ENCODE data around the gene NTRK3. TPM values are rescaled to one million over a fixed set of nuclear protein-coding genes. Genes with fewer than 3 reads are reported as not detected.

The NTRK3 gene
- total RNA-seq, 3 donors from 2014 or later (not counting 1 experiment from before 2014, with no cell fraction given), result not detected

DNA sequence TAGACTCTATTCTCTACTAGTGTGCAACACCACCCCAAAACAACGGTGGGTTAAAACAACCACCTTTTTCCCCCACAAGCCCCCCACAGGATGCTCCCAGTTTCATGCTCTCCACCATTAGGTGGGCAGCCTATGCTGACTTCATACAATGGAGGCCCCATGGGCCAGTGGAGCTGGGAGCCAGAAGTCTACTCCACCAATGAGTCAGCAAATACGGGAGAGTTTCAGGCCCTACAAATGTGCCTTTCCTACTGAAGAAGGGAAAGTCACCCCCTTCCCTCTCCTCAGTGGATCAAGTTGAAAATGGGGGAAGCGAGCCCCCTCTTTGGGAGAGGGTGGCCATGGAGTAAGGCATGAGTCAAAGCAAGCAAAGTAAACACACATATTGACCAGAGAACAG lies 278.6 kb downstream of the NTRK3 start:
- H3K36me3 ChIP-seq (ENCODE audit: control insufficient read depth, insufficient read depth, low read length), result no peaks in the 10 kb centered on the region
- H3K27me3 ChIP-seq (ENCODE audit: control insufficient read depth, insufficient read depth, low read length), result no peaks in the 10 kb centered on the region
- H3K4me1 Mint-ChIP-seq, result no peaks in the 10 kb centered on the region
- intact Hi-C loops (cut with micrococcal nuclease), result no loop called here
- no peaks in the 10 kb centered on the region for H3K27me3 Mint-ChIP-seq (ENCODE audit: low read depth in 2 of 2)
- H3K27ac Mint-ChIP-seq, result no peak overlapping the region
- H3K4me3 ChIP-seq (ENCODE audit: low read length), result no peak overlapping the region
- no peak overlapping the region for H3K4me3 Mint-ChIP-seq
- H3K4me1 ChIP-seq (ENCODE audit: control insufficient read depth, insufficient read depth, low read length), result no peaks in the 10 kb centered on the region
- ATAC-seq, result no peak
- H3K9me3 Mint-ChIP-seq, result peaks cover 2 to 3% of the 10 kb centered on the region in 2 donors
- 93% methylated on average over 2 of the region's 3 CpGs for WGBS (ENCODE audit: insufficient coverage)
- H3K36me3 Mint-ChIP-seq, result no peaks in the 10 kb centered on the region
- H3K27ac ChIP-seq (ENCODE audit: low read length), result no peak overlapping the region
- no peak for TF ChIP-seq CTCF (IDR thresholded peaks at IDR 0.05)
- DNase-seq, result no peak
- no peaks in the 10 kb centered on the region for H3K9me3 ChIP-seq (ENCODE audit: control insufficient read depth, insufficient read depth, low read length)

GRCh38 chr15:87976552-87976951 lies 280.0 kb downstream of the NTRK3 start:
- H3K36me3 ChIP-seq (ENCODE audit: control insufficient read depth, insufficient read depth, low read length), result no peaks in the 10 kb centered on the region
- TF ChIP-seq CTCF (IDR thresholded peaks at IDR 0.05), result no peak
- no peak overlapping the region for H3K27ac Mint-ChIP-seq
- H3K27me3 ChIP-seq (ENCODE audit: control insufficient read depth, insufficient read depth, low read length), result no peaks in the 10 kb centered on the region
- H3K36me3 Mint-ChIP-seq, result no peaks in the 10 kb centered on the region
- H3K4me1 Mint-ChIP-seq, result no peaks in the 10 kb centered on the region
- peaks cover 2 to 3% of the 10 kb centered on the region in 2 donors for H3K9me3 Mint-ChIP-seq
- no peaks in the 10 kb centered on the region for H3K27me3 Mint-ChIP-seq (ENCODE audit: low read depth in 2 of 2)
- no peak for ATAC-seq
- DNase-seq, result no peak
- WGBS (ENCODE audit: insufficient coverage), result 71% methylated on average over 3 of the region's 3 CpGs
- no peak overlapping the region for H3K27ac ChIP-seq (ENCODE audit: low read length)
- H3K4me3 Mint-ChIP-seq, result no peak overlapping the region
- H3K4me1 ChIP-seq (ENCODE audit: control insufficient read depth, insufficient read depth, low read length), result no peaks in the 10 kb centered on the region
- intact Hi-C loops (cut with micrococcal nuclease), result no loop called here
- H3K4me3 ChIP-seq (ENCODE audit: low read length), result no peak overlapping the region
- no peaks in the 10 kb centered on the region for H3K9me3 ChIP-seq (ENCODE audit: control insufficient read depth, insufficient read depth, low read length)

GRCh38 chr15:87973501-87974215 lies 282.9 kb downstream of the NTRK3 start:
- ATAC-seq, result no peak
- intact Hi-C loops (cut with micrococcal nuclease), result no loop called here

More at GRCh38 chr15:87973501-87974215, 282.9 kb downstream of the NTRK3 start:
- DNase-seq, result no peak
- H3K27me3 Mint-ChIP-seq (ENCODE audit: low read depth in 2 of 2), result no peaks in the 10 kb centered on the region
- H3K4me3 Mint-ChIP-seq, result no peak overlapping the region
- no peaks in the 10 kb centered on the region for H3K4me1 Mint-ChIP-seq
- TF ChIP-seq CTCF (IDR thresholded peaks at IDR 0.05), result no peak
- WGBS (ENCODE audit: insufficient coverage), result 77% methylated on average over 13 of the region's 13 CpGs
- H3K9me3 Mint-ChIP-seq, result peaks cover 2 to 3% of the 10 kb centered on the region in 2 donors
- H3K27ac ChIP-seq (ENCODE audit: low read length), result no peak overlapping the region
- H3K27me3 ChIP-seq (ENCODE audit: control insufficient read depth, insufficient read depth, low read length), result no peaks in the 10 kb centered on the region
- no peaks in the 10 kb centered on the region for H3K36me3 ChIP-seq (ENCODE audit: control insufficient read depth, insufficient read depth, low read length)
- H3K9me3 ChIP-seq (ENCODE audit: control insufficient read depth, insufficient read depth, low read length), result no peaks in the 10 kb centered on the region
- H3K4me3 ChIP-seq (ENCODE audit: low read length), result no peak overlapping the region
- H3K4me1 ChIP-seq (ENCODE audit: control insufficient read depth, insufficient read depth, low read length), result no peaks in the 10 kb centered on the region
- no peak overlapping the region for H3K27ac Mint-ChIP-seq
- no peaks in the 10 kb centered on the region for H3K36me3 Mint-ChIP-seq
